GM23248 (cell line): Measurements from ENCODE around the gene WNT5B.

ENCODE experiments used
- EZH2 ChIP-seq: fragments of 200-600 bp; sonication (generic); IDR thresholded peaks from 2 replicates; pipeline ENCODE4 v1.6.1; 2018; ENCODE audit warnings: antibody characterized with exemption, mild to moderate bottlenecking; ENCODE audit not compliant: insufficient read depth, poor library complexity, severe bottlenecking
- EZH2phosphoT487 ChIP-seq: fragments of 200-600 bp; sonication (generic); IDR thresholded peaks from 2 replicates; pipeline ENCODE4 v1.6.1; 2018; ENCODE audit warnings: antibody characterized with exemption, moderate library complexity, mild to moderate bottlenecking, low read depth; ENCODE audit not compliant: insufficient read depth

- TF ChIP-seq EZH2phosphoT487: no peak
- TF ChIP-seq EZH2: no peak
These were observed 67.0 kb downstream of the WNT5B start for GRCh38 chr12:1695886-1696670.
